ENCODE measurements around the gene GATA2. TPM values are rescaled to one million over a fixed set of nuclear protein-coding genes. Genes with fewer than 3 reads are reported as not detected.
A peak's percentile ranks its signal among the peaks of the same experiment; 100 is the strongest.

GATA2 gene
- total and polyA plus RNA-seq, 12 donors = 6.8 to 29.8 (median 12.6) TPM

DNA sequence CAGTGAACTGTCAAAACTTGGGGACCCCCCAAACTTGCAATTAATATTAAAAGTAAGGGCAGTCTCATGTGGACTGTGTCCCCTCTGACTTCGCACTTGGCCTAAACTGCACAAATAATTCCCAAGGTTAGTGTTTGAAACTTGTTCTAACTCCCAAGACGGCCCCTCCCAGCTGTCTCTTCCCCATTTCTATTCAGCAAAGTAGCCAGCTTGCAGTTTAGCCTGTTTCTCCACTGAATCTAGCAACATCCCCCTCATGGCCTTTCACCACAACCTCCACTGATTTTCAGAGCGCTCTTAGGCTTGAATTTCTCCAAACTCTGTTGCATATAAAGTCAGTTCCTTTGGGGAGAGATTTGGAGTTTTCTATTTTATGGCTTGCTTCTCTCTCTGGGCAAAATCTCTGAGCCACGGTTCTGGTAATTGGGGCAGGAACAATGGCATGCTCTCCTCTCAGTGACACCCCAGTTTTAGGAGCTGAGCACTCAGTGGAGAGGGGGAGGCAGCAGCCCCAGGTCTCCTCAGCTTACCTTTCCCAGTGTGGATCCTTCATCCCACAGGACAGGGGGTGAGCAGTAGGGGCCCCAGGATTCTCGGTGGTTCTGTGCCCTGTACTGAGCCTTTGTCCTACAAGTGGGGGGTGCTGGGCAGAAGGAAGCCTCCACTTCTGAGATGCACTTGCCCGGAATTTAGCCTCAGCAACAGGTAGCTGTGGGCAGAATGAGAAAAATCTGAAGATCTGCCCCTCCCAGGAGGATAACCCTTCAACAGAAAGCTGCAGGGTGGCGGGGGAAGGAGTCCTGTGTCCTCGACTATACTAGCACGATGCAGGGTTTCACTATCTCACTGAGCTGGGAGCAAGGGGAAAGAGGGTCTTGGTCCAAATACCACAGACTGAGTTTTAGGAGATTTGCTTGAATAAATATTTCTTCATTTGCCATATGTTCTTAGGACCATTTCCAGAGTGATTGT is 39.3 kb upstream of the GATA2 start:
- intact Hi-C loops (cut with DNase I) = no loop called here
- Histone ChIP-seq H3K4me1 (peaks cover 0 to 4% (median 0%) of the 10 kb centered on the region in 9 donors), H3K9me3 (peaks cover 0 to 5% (median 0%) of the 10 kb centered on the region in 11 donors), H3K27ac (no peak overlapping the region), H3K4me3 (no peak overlapping the region), H3K36me3 (no peaks in the 10 kb centered on the region), H3K27me3 (peaks cover 0 to 43% (median 9%) of the 10 kb centered on the region in 7 donors)
- TF ChIP-seq, protein P1, sequence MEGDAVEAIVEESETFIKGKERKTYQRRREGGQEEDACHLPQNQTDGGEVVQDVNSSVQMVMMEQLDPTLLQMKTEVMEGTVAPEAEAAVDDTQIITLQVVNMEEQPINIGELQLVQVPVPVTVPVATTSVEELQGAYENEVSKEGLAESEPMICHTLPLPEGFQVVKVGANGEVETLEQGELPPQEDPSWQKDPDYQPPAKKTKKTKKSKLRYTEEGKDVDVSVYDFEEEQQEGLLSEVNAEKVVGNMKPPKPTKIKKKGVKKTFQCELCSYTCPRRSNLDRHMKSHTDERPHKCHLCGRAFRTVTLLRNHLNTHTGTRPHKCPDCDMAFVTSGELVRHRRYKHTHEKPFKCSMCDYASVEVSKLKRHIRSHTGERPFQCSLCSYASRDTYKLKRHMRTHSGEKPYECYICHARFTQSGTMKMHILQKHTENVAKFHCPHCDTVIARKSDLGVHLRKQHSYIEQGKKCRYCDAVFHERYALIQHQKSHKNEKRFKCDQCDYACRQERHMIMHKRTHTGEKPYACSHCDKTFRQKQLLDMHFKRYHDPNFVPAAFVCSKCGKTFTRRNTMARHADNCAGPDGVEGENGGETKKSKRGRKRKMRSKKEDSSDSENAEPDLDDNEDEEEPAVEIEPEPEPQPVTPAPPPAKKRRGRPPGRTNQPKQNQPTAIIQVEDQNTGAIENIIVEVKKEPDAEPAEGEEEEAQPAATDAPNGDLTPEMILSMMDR (IDR thresholded peaks at IDR 0.05) = no peak
- ATAC-seq (peak in 1 of 8 donors; percentile 11), DNase-seq (no peak)
- WGBS, 2 donors = 66 to 74% methylated on average over 9 of the region's 9 CpGs

DNA sequence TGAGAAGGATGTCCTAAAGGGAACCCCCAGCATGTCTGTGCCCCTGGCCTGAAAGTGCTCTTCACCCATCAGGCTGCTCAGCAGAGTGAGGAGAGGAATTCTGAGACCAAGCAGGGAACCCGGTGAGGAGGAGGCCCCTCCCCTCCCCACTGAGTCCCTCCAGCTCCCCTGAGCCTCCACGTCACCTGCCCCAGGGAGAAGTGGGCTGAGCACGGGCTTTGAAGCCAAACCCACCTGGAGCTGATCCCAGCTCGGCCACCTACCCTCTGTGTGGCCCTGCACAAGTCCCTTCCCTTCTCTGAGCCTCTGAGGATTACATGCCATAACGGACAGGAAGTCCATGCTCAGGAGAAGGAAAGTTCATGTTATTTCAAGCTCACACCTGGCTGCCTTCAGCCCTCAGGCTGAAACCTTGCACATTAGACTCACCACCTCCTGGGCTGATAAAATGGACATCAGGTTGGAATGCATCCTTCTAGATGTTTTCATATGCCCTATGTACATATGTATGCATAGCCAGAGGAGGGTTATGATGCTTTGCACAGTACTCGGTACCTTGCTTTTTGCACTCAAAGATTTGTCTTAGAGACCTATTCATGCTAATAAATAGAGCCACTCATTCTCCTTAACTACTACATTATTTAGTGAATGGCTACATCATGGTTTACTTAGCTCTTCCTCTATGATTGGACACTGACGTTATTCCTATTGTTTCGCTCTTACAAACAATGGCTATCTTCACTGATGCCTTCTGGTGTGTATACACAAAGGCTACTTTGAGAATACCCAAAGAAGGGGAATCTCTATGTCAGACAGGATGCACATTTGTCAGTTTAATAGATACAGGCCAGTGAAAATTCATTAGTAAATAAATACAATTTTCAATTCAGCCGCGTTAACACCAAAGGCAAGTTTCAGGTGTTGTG is 31.6 kb upstream of the GATA2 start:
- H3K36me3 ChIP-seq = no peaks in the 10 kb centered on the region
- TF ChIP-seq, protein P1 (IDR thresholded peaks at IDR 0.05) = no peak
- H3K4me1 ChIP-seq = peaks cover 0 to 6% (median 0%) of the 10 kb centered on the region in 9 donors
- no peak overlapping the region for H3K4me3 ChIP-seq
- DNase-seq = no peak
- intact Hi-C loops (cut with DNase I) = no loop called here
- no peak for ATAC-seq
- H3K27ac ChIP-seq = no peak overlapping the region
- H3K27me3 ChIP-seq = peaks cover 0 to 10% (median 0%) of the 10 kb centered on the region in 7 donors
- H3K9me3 ChIP-seq = peaks cover 0 to 5% (median 0%) of the 10 kb centered on the region in 11 donors
- 70 to 74% methylated on average over 10 of the region's 10 CpGs for WGBS, 2 donors

DNA sequence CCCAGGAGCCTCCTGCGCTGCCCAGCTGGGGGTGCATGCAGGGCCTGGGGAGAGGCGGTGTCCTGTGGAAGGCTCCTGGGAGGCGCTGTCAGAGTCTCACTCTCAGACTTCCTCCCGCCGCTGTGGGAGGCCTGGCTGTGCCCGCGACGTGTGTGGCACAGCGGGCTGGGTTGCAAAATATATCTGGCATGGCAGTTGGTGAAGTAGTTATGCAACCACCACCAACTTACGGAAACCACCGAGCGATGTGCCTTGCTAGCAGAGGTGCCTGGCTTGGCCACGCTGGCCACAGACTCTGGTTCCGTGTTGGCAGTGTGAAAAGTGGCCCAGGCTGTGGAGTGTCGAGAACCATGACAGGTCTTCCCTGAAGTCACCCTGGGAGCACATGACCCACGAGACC is 30.6 kb upstream of the GATA2 start:
- ATAC-seq (peak in 1 of 8 donors; percentile 20), DNase-seq (no peak)
- Histone ChIP-seq H3K4me3 (no peak overlapping the region), H3K9me3 (no peaks in the 10 kb centered on the region), H3K36me3 (no peaks in the 10 kb centered on the region), H3K27ac (no peak overlapping the region), H3K4me1 (peaks cover 0 to 6% (median 0%) of the 10 kb centered on the region in 9 donors), H3K27me3 (peaks cover 0 to 12% (median 1%) of the 10 kb centered on the region in 7 donors)
- TF ChIP-seq, protein P1 (IDR thresholded peaks at IDR 0.05) = no peak
- 87 to 92% methylated on average over 16 of the region's 16 CpGs for WGBS, 2 donors
- intact Hi-C loops (cut with DNase I) = no loop called here

DNA sequence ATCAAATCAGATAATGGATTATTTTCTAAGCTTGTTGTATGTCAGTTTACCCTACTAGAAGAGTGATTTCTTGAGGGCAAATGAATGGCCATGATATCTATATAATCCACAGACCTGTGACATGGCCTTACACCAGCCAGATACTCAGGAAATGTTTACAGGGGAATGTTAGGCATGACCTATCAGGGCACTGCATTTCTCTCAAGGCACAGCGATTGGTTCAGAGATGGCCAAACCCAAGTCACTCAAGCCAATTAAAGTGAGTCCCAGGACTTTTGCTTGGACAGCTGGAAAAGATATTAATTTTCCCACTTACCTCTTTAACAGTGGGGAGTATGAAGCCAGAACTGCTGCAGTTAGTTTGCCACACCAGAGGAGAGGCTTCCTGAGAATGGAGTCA is 28.7 kb upstream of the GATA2 start:
- no peaks in the 10 kb centered on the region for H3K36me3 ChIP-seq
- ATAC-seq = no peak
- intact Hi-C loops (cut with DNase I) = no loop called here
- H3K9me3 ChIP-seq = no peaks in the 10 kb centered on the region
- H3K4me1 ChIP-seq = peaks cover 0 to 6% (median 0%) of the 10 kb centered on the region in 9 donors
- WGBS, 2 donors = 90 to 94% methylated on average over 1 of the region's 1 CpG
- H3K27me3 ChIP-seq = peaks cover 0 to 12% (median 10%) of the 10 kb centered on the region in 7 donors
- TF ChIP-seq, protein P1 (IDR thresholded peaks at IDR 0.05) = no peak
- DNase-seq = no peak
- no peak overlapping the region for H3K4me3 ChIP-seq
- H3K27ac ChIP-seq = no peak overlapping the region
